A549 treated with RU486 at 1 μM for 4 hours (cell line): Measurements from ENCODE around the gene MOB3B. TPM values are rescaled to one million over a fixed set of nuclear protein-coding genes. Genes with fewer than 3 reads are reported as not detected.

Experiments
- total RNA-seq: library from RNA; stranded (reverse); fragments of 200-300 nt; extraction: Qiagen RNA extraction; gene quantifications from 5 replicates; pipeline ENCODE4 v1.2.3, GENCODE V29; 2022; ENCODE audit warnings: low read depth

MOB3B gene
- 4.9 to 8.5 TPM (median 7.0 TPM) in 5 replicates for total RNA-seq

DNA sequence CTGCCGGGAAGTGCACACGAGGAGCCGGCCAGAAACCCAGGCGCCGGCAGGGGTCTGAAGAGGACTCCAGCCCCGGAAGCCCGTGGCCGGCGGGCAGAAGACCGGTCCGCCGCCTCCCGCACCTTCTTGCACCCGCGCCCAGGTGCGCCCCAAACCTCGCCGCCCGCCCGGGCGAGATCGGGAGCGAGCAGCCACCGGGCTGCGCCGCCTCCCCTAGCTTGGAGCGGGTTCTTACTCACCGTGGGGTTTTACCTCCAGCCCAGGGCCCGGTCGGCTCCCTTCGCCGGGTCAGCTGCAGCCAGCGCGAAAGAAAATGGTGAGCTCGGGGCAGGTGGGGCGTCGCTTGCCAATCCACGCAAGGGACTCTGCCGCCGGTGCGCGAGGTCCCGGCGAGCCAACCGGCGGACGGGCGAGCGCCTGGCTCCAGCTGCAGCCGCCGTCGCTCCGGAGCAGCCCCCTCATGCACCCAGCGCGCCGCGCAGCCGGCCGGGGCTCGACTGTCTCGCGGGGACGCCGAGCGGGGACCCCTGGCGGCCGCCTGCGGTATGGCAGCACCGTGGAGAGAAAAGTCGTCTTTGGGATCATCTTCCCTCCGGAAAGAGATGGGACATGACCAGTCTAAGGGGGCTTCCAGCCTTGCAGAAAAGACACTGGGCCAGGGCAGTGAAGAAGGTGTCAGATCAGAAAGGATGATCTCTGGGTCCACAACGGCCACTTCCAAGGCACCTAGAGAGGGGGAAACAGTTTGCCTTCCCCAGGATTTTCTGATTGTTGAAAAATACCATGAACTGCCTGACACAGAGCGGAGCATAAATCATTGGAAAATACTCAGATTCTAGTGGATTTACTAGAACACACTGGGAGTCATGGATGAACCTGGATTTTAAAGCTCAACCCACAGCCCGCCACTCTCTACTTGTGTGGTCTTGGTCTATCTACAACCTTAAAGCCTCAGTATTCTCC lies at the start of gene MOB3B:
Gene MOB3B (minus strand): TSS at position 499 of the 963 bp plus-strand sequence. CDS start 74,264 bp downstream, outside the sequence.

GRCh38 chr9:27572918-27573633 lies 43.5 kb upstream of the MOB3B start, which contains the start of gene C9orf72:
C9orf72 (minus strand) TSS chr9:27573481; CDS start chr9:27567120, 6,361 bp downstream.

GRCh38 chr9:27524236-27524635 lies 5.4 kb downstream of the MOB3B start, which contains the start of gene IFNK:
IFNK (plus strand) TSS chr9:27524290; CDS start chr9:27524337, 47 bp downstream.

DNA sequence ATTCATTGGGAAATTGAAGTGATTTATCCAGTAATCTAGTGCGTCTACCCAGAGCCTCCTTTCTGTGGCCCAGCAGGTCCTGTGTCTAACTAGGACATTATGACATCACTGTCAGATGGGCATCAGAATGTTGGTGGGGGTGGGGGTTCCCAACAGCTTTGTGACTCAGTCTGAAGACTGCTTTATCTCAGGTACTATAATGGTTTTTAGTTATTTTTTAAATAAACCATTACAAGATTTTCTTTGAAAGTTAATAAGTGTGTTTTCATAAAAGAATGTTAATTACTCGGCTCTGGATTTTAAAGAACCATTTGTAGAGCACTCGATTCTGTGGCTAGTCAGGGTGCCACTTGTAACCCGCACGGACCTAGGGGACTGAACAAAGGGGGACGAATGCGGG lies 232.6 kb downstream of the MOB3B start, which contains the start of gene EQTN:
Gene EQTN (minus strand): TSS at position 101 of the 400 bp plus-strand sequence. CDS start 95 bp downstream, at position 6.

Other genes with a start within 250 kb of the MOB3B start
- not detected in 5 replicates for gene EQTN, start 232.7 kb downstream of the MOB3B start, total RNA-seq
- gene IFNK, start 5.5 kb downstream of the MOB3B start, total RNA-seq: not detected in 5 replicates
- gene C9orf72, start 43.7 kb upstream of the MOB3B start, total RNA-seq: 2.9 to 5.6 TPM (median 5.3 TPM) in 5 replicates